ENCODE measurements around the gene LRRC7.

- TF ChIP-seq YY1 (IDR thresholded peaks at IDR 0.05; ENCODE audit: low read depth): no peak
- no peak for TF ChIP-seq JUND (IDR thresholded peaks at IDR 0.05)
- no peak for TF ChIP-seq CTCF (IDR thresholded peaks at IDR 0.05)
- no peak for TF ChIP-seq MAX (IDR thresholded peaks at IDR 0.05; ENCODE audit: low read depth)
- no peak for TF ChIP-seq GATA2 (CRISPR knock-in tag; IDR thresholded peaks at IDR 0.05)
- TF ChIP-seq SMC3 (IDR thresholded peaks at IDR 0.05; ENCODE audit: low read depth, low read length): no peak
These were observed 2.0 kb downstream of the LRRC7 start for GRCh38 chr1:69569576-69570328.

Data from SK-N-SH (cell line).